ENCODE measurements around the gene NECTIN2.
A peak's percentile ranks its signal among the peaks of the same experiment; 100 is the strongest.
"Not testable (repeated sequence)": the region's sequence is repeated elsewhere in the genome, so short reads cannot be mapped to it uniquely, and the experiment has no call there.

The NECTIN2 gene

DNA sequence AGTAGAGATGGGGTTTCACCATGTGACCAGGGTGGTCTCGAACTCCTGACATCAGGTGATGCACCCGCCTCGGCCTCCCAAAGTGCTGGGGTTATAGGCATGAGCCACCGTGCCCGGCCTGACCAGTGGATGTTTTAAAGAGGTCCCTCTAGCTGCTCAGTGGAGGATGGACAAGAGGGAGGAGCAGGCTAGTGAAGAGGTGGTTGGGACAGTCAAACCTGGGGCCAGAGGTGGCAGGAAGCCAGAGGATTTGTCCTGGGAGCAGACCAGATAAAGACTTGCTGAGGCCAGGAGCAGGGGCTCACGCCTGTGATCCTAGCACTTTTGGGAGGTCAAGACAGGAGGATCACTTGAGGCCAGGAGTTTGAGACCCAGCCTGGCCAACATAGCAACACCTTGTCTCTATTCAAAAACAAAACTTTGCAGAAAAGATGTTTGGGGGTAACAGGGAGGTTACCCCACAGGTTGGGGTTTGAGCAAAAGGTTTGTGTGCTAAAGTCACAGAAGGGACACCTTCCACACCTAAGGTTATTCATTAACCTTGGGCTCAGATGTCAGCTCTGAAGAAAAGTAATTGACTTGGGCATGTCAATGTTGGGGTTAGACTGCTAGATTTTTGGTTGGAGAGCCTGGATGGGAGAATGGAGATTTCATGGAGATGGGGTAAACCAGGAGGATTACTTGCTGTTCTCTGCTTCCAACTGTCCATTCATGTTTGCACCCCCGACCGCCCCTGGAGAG, 28.2 kb upstream of the NECTIN2 start:
- no peak for DNase-seq

DNA sequence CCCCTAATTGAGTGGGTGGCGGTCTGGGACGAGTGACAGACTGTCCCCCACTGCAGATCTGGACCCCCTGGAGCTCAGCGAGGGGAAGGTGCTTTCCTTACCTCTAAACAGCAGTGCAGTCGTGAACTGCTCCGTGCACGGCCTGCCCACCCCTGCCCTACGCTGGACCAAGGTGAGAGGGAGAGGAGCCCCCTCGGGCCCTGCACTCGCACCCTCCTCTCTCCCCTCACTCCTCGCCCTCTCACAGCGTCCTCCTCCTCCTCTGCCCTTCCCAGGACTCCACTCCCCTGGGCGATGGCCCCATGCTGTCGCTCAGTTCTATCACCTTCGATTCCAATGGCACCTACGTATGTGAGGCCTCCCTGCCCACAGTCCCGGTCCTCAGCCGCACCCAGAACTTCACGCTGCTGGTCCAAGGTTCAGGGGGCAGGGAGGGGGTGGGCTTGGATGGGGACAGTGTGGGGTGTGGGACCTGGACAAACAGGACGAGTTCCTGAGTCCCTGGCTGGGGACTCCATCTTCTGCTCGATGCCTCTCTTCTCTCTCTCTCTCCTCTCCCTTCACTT, 27.5 kb upstream of the NECTIN2 start:
- no peak for DNase-seq

DNA sequence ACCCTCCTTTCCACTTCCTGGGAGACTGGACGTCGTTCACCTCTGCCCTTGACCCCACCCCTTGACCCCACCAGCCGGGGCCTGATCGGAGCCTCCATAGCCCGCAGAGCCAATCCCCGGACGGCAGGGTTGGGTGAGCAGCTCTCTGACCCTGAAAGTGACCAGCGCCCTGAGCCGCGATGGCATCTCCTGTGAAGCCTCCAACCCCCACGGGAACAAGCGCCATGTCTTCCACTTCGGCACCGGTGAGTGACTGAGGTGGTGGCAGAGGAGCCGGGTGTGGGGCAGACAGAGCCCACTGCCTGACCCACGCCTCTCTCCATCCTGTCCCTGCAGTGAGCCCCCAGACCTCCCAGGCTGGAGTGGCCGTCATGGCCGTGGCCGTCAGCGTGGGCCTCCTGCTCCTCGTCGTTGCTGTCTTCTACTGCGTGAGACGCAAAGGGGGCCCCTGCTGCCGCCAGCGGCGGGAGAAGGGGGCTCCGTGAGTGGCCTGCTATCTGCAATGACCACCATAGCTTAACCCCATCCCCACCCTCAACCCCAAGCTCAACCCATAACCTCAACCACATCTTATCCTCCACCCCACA, 26.8 kb upstream of the NECTIN2 start:
- no peak for DNase-seq

DNA sequence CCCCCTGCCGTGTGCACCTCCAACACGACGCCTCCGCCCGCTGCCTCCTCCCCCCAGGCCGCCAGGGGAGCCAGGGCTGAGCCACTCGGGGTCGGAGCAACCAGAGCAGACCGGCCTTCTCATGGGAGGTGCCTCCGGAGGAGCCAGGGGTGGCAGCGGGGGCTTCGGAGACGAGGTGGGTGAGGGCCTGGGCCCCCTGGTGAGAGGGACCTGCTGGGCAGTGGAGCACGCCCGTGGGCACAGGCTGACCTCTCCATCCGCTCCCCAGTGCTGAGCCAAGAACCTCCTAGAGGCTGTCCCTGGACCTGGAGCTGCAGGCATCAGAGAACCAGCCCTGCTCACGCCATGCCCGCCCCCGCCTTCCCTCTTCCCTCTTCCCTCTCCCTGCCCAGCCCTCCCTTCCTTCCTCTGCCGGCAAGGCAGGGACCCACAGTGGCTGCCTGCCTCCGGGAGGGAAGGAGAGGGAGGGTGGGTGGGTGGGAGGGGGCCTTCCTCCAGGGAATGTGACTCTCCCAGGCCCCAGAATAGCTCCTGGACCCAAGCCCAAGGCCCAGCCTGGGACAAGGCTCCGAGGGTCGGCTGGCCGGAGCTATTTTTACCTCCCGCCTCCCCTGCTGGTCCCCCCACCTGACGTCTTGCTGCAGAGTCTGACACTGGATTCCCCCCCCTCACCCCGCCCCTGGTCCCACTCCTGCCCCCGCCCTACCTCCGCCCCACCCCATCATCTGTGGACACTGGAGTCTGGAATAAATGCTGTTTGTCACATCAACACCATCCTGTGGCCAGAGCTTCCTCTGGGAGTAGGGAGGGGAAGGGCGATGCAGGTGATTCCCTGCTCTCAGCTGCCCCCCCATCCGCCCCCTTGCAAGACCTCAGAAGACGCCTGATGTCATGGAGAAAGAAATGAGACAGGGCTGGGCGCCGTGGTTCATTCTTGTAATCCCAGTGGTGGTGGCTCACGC, 25.2 kb upstream of the NECTIN2 start:
- DNase-seq = no peak

DNA sequence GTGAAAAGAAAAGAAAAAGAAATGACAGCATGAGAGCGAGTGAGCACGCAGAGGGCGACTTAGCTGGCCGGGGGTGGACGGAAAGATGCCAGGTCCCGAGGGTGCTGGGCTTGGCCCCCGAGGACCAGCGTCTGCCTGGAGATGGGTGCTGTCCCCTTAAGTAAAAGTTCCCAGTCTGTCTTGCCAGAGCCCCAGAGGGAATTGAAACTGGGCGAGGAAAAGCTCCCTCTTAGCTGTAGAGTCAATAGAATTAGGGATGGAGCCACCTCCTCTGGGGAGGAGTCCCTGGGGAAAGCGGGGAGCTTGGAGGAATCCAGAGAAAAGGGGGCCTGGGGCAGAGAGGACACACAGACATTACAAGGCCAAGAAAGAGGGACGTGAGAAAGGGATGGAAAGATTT, 23.9 kb upstream of the NECTIN2 start:
- DNase-seq = no peak

DNA sequence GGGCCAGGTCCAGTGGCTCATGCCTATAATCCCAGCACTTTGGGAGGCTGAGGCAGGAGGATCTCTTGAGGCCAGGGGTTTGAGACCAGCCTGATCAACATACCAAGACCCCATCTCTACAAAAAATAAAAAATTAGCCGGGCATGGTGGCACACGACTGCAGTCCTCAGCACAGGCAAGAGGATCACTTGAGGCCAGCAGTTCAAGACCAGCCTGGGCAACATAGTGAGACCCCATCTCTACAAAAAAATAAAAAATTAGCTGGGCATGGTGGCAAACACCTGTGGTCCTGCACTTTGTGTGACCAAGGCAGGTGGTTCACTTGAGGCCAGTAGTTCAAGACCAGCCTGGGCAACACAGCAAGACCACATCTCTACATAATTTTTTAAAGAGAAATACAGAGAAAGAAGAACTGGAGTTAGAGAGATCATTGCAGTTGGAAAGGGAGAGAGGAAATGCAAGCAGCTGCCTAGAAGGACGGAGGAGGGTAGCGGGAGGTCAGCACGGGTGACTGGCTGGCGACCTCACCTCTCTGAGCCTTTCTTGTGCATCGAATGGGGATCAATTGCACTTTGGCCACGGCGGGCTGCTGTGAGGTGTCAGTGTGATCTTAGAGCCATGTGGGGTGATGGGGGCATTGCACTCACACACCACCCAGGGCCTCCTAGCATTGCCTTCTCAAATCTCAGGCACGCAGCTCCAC, 23.3 kb upstream of the NECTIN2 start:
- DNase-seq = peak; percentile 19

DNA sequence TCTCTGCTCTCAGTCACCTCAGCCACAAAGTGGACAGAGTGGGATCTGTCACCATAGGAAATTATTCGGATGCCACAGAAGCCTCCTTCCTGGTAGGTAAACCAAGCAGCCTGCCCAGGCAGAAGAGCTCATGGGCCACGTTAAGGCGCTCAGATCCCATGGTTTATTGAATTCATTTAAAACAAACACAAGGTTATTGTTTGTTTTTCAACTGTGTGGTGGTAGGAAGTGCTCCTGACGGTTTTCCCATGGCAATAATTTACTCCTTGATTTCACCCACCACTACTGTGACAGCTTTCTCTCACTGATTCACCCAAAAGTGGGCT, 22.8 kb upstream of the NECTIN2 start:
- no peak for DNase-seq

DNA sequence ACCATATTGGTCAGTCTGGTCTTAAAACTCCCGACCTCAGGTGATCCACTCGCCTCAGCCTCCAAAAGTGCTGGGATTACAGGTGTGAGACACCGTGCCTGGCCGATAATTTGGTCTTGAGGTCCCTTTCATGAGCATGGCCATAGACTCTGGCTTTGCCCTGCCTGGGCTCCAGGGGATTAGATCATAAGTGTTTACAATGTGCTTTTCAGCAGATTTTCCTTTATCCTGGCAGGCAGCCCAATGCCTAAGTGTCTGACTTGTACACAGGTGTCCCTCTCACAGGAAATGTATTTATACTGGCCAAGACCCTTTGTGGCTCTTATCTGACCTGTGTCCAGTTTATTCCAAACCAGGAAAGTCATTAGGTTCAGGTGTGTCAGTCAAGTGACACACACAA, 21.3 kb upstream of the NECTIN2 start:
- DNase-seq = no peak

DNA sequence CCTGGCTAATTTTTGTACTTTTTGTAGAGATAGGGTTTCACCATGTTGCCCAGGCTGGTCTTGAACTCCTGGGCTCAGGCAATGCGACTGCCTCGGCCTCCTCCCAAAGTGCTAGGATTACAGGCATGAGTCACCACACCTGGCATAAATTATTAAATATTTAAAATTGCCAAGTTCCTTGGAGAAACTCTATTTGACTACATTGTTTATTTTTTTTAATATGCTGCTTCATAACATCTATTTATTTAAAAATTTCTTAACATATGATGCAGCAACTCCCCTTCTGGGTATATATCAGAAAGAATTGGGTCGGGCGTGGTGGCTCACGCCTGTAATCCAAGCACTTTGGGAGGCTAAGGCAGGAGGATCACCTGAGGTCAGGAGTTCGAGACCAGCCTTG, 13.2 kb upstream of the NECTIN2 start:
- not testable (repeated sequence) for DNase-seq

DNA sequence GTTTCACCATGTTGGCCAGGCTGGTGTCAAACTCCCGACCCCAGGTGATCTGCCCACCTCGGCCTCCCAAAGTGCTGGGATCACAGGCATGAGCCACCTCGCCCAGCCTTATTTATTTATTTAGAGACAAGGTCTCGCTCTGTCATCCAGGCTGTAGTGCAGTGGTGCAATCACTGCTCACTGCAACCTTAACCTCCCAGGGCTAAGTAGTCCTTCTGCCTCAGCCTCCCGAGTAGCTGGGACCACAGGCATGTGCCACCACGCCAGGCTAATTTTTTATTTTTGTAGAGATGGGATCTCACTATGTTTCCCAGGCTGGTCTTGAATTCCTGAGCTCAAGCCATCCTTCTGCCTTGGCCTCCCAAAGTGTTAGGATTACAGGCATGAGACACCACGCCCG, 11.7 kb upstream of the NECTIN2 start:
- not testable (repeated sequence) for DNase-seq

DNA sequence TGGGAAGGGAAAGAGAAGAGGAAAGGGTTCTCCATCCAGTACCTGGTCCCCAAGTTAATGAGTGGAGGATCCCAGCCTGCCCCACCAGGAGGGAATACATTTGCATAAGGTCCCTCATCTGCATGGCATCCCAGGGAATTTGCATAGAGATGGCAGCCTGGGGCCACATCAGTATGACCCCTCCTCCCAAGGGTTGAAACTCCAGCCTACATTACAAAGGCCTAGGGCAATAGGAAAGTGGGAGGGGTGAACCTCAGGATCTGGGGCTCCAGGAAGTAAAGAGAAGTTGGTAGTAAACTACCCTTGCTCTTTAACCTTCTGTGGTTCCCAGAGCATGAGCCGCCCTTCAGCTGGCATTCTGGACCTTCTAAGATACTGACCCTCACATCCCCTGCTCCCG, 6.8 kb upstream of the NECTIN2 start:
- no peak for DNase-seq

DNA sequence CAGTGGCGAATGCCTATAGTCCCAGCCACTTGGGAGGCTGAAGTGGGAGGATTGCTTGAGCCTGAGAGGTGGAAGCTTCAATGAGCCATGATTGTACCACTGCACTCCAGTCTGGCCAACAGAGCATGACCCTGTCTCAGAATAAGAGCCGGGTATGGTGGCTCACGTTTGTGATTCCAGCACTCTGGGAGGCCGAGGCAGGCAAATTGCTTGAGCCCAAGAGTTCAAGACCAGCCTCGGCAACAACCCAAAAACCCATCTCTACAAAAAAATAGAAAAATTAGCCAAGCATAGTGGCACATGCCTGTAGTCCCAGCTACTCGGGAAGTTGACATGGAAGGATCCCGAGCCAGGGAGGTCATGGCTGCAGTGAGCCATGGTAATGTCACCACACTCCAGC, 5.3 kb upstream of the NECTIN2 start:
- no peak for DNase-seq

DNA sequence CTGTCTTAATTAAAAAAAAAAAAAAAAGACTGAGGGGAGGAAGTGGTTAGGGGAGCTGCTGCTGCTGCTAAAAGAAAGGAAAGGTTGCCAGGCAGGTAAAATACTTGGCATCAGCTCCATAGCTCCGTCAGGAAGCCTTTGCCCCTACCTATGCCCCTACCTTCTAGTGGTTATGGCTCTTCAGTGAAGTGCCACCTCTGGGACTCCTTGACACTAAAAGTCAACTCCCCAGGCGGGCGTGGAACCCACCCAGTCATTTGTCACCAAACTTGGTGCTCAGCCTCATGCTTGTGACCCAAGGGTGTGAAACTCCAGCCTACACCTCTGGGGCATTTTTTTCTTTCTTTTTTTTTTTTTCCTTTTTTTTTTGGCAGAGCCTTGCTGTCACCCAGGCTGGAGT, 4.9 kb upstream of the NECTIN2 start:
- DNase-seq = no peak

DNA sequence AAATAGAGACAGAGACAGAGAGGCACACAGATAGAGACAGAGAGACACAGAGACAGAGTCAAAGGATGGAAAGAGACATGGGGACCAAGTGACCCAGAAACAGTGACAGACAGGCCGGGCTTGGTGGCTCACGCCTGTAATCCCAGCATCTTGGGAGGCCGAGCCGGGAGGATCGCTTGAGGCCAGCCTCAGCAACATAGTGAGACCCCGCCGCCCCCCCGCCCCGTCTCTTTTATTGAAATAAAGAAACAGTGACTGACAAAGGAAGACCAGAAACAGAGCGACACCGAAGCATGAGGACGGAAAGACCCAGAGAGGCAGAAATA, 848 bp upstream of the NECTIN2 start:
- no peak for DNase-seq

DNA sequence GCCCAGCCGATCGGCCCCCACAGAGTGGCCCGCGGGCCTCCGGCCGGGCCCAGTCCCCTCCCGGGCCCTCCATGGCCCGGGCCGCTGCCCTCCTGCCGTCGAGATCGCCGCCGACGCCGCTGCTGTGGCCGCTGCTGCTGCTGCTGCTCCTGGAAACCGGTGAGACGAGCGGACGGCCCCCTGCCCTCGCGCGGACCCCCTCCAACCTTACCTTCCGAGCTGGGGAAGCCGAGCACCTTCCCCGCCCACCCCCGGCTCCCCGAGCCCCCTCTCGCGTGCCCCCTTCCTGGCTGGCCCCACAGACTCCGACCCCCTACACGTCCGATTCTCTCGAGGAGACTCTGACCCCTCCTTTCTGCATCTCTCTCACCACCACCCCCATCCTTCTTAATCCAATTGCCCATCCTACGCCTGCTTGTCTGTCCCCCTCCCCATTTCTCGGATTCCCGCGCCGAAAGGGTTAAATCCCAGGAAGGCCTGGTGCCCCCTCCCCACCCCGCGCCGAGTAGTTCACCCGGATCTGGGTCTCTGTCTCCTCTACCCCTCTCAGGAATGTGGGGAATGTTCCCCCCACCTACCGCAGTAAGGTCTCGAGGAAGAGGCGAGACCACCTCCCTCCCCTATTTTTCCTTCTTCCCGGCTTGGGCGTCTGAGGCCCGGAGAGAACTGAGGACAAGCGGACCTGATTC, 502 bp downstream of the NECTIN2 start:
- DNase-seq = no peak

DNA sequence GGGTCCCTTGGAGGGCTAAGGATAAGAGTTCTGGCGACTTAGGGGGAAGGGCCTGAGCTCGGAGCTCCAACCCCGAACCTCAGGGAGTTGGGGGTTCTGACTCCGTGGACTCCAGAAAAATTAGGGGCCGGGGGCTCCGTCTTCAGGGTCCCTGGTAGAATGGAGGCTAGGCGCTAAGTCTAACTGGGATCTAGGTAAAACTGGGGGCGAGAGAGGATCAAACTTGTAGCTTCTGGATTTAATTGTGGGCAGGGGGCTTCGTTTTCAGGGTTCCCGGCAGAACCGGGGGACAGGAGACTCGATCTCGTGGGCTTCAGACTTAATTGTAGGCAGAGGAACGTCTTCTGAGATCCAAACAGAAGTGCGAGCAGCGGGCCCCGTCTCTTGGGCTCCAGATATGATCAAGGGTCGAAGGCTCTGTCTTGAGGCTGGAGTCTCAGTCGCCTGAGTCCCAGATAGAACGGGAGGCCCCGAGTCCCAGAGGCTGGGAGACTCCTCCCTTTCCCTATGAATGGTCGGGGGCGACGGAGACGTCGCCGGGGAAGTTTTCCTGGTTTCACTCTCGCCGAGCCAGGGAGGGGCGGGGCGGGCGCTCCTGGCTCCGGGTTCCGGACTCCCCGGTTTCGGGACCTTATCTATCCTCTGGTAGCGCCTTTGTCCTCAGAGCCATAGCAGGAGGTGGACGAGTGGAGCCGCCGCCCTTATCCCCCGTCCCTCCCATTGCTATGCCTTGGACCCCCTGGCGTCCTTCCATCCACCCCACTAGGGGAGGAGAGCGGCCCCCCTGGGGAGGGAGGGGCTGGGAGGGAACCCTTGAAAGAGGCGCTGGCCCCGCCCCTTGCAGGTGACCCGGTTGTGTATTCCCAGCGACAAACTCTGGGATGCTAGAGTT, 1.3 kb downstream of the NECTIN2 start:
- peak; percentile 40 for DNase-seq

DNA sequence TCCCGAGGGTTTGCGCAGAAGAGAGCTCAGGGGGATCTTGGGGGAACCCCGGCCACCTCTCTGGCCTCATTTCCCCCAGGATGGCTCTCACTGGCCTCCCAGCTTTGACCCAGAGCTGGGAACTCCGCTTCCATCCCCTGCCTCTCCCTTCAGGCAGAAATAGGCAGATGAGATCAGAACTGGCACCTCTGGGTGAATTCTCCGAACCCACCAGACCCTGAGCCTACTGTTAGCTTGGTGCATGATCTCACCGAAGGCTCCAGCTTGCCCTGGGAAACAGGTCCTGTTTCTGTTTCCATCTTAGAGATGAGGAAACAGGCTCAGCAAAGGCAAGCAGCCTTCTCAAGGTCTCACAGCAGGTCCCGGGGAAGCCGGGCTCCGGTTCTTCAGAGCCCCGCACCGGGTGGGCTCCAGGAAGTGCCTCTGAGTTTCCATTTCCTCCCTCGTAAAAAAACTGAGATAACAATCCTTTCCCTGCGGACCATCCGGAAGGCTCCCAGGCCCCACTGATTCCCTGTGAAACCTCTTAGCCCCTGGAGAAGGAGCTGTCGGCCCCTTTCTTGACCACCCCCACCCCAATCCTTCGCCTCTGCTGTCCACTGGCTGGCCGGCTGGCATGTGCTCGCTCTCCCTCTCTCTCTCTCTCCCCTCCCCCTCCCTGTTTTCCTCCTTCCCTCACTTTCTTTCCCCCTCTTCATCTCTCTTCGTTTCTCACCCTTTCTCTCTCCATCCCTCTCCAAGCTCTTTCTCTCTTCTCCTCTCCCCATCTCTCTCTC, 2.1 kb downstream of the NECTIN2 start:
- peak; percentile 39 for DNase-seq

DNA sequence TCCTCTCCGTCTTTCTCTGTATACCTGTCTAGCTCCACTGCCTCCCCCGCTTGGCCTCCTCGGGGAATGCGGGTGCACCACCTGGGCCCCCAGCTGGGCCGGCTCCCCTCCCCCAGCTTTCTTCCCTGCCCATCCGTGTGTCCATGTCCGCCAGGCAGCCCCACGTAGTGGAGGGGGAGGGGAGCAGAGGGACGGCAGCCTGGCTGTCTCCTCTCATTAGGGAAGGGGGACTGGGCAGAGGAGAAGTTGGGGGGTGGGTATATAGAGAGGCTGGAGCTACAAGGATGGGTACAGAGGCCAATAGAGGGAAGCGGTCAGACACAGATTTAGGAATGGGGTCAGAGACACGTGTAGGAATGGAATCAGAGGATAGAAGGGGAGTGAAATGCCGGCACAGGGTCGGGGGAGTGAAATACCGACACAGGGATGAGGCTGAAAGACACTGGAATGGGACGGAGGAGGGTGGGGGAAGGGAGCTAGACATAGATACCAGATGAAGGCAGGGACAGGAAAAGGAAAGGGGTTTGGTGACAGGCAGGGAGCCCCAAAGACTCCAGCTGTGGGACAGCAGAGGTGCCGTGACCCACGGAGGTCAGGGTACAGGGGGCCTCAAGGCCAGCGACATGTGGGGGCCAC, 2.8 kb downstream of the NECTIN2 start:
- no peak for DNase-seq

DNA sequence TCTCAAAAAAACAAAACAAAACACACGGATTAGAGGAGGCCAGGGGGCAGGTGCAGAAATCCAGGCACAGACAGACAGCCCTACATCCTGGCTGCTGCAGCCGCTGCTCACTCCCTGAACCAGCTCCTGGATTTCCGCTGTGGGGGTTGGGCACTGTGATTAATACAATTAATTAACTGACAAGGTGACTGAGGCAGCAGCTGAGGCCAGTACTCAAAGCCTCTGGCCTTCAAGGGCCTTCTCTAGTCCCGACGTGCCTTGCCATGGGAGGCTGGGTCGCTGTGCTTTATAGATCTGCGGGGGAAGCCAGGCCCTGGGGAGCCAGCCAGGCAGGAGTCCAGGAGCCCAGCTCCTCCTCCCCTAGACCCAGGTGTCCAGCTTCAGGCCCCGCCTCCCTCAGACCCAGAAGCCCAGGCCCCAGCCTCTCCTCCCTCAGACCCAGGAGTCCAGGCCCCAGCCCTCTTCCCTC, 4.6 kb downstream of the NECTIN2 start:
- DNase-seq = no peak

DNA sequence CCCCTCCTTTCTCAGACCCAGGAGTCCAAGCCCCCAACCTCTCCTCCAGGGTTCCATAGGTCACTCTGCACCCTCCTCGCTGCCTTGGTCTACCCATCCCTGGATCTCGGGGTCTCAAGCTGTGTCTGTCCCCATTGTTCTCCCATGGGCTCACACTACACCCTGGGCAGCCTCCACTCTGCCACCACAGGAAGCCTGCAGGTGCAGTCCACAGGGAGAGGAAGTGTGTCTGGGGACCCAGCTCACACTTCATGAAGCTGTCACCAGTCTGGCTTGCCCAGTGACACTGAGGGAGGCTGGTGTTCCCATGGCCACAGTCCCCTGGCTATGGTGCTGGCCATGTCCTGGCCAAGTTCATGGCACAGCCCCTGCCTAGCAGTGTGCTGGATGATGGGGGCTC, 5.3 kb downstream of the NECTIN2 start:
- DNase-seq = no peak

All from MV-4-11 (cell line).